ENCODE data around the gene PCGF5.

GRCh38 chr10:91227576-91227975 lies 7.1 kb downstream of the PCGF5 start:
- TF ChIP-seq CTCF (conservative IDR thresholded peaks at IDR 0.05; ENCODE audit: low read depth in 2 of 2) (no peak), POLR2AphosphoS5 (IDR thresholded peaks at IDR 0.05; ENCODE audit: low read depth) (no peak), EZH2 (IDR thresholded peaks at IDR 0.05; ENCODE audit: low read depth, unreplicated experiment) (no peak), EZH2phosphoT487 (IDR thresholded peaks at IDR 0.05; ENCODE audit: unreplicated experiment) (no peak), JUNB (IDR thresholded peaks at IDR 0.05; ENCODE audit: unreplicated experiment) (no peak), ETS1 (IDR thresholded peaks at IDR 0.05) (no peak), CREB1 (CRISPR knock-in tag; IDR thresholded peaks at IDR 0.05; ENCODE audit: low read depth) (no peak), NANOG (IDR thresholded peaks at IDR 0.05; ENCODE audit: borderline replicate concordance) (no peak)

Measured in GM23338 (cell line).